Measurements from ENCODE around the gene HDAC7.

DNA sequence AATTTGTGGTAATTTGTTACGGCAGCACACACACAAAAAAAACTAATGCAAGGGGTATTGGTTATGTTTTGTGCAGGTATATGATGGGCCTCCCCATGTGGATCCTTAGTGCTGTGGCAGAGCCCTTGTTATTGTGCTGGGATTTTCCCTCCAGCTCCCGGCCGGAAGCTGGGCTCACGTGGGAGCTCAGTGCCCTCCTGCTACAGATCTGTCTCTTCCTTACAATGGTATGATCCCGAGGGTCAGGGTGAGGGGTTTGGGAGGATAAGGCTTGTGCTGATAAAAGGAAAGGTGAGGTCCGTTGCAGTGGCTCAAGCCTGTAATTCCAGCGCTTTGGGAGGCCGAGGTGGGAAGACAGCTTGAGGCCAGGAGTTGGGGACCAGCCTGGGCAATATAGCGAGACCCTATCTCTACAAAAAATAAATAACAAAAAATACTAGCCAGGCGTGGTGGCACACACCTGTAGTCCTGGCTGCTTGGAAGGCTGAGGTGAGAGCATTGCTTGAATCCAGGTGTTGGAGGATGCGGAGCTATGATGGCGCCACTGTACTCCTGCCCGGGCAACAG, 47.5 kb downstream of the HDAC7 start:
- TF ChIP-seq EZH2 (IDR thresholded peaks at IDR 0.05; ENCODE audit: low read length, unreplicated experiment), result no peak
- TF ChIP-seq, protein P1, sequence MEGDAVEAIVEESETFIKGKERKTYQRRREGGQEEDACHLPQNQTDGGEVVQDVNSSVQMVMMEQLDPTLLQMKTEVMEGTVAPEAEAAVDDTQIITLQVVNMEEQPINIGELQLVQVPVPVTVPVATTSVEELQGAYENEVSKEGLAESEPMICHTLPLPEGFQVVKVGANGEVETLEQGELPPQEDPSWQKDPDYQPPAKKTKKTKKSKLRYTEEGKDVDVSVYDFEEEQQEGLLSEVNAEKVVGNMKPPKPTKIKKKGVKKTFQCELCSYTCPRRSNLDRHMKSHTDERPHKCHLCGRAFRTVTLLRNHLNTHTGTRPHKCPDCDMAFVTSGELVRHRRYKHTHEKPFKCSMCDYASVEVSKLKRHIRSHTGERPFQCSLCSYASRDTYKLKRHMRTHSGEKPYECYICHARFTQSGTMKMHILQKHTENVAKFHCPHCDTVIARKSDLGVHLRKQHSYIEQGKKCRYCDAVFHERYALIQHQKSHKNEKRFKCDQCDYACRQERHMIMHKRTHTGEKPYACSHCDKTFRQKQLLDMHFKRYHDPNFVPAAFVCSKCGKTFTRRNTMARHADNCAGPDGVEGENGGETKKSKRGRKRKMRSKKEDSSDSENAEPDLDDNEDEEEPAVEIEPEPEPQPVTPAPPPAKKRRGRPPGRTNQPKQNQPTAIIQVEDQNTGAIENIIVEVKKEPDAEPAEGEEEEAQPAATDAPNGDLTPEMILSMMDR (conservative IDR thresholded peaks at IDR 0.05; ENCODE audit: low read depth, low read length), result no peak

All from PC-3 (cell line).